GM18951 (cell line): ENCODE results near the gene UBA6.

Experiments
- POLR2A ChIP-seq: IDR thresholded peaks from 4 replicates; pipeline ENCODE4 v1.6.1; 2011; ENCODE audit warnings: mild to moderate bottlenecking; ENCODE audit not compliant: insufficient read length, insufficient read depth; ENCODE audit errors: extremely low read depth
- in situ Hi-C: fragments of 300-500 bp; cut with MboI; formaldehyde crosslinking; loops from one replicate; pipeline ENCODE4 v1.12.0; 2022; ENCODE audit warnings: low sequenced_read_pairs, mixed read lengths, inconsistent platforms; ENCODE audit not compliant: unreplicated experiment

The UBA6 gene

DNA sequence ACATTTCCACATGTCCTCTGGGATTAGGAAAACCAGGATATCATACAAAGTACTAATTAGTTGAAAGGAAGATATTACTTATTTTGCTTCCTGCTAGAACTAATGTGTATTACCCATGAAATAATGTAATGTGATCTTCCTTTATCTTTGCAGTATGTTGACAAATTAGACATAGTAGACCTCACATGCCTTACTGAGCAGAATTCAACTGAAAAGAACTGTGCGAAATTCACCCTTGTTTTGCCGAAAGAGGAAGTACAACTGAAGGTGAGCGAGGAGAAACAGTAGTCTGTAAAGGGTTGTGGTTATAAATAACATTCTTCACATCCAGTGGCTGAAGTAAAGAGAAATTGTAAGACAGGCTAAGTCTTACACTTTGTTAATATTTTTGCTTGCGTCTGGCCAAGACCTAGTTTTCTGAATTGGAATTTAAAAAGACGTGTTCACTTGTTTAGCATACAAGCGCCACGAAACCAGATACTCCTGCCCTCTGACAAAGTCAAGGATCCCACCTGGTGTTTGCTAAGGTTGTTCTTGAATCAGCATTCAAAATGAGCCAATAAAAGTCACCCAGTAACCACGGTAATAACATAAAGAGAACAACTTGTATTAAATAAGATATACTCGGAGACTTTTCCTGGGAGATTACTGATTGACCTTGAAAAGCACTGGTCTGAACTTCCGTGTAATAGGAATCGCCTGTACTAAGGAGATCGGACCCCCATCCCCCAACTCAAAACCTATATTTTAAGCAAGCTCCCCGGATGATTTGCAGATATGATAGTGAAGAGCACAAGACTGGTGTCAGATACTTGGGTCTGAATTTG lies 125.5 kb downstream of the UBA6 start:
- no peak for TF ChIP-seq POLR2A
- in situ Hi-C loops: no loop called here

DNA sequence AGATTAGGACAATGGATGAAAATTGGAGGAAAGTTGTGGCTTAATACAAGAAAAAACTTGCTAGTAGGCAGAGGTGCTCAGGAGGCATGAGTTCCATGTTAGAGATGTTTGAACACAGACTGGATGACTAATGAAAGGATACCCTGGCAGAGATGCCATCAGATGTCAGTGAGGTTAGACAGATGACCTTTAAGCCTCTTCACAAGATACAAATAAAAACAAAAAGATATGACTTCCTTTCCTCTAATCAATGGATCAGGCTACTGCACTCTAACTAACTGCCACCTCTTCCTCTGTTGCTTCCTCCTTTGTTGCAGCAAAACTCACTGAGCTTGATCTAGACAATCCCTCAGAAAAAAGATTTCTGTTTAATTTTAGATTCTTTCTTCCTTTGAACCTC lies 127.8 kb downstream of the UBA6 start:
- in situ Hi-C loops: loop anchor here (25.0 kb wide), 1 partner anchor 339 kb away; no protein-coding TSS in a partner anchor
- no peak for TF ChIP-seq POLR2A

DNA sequence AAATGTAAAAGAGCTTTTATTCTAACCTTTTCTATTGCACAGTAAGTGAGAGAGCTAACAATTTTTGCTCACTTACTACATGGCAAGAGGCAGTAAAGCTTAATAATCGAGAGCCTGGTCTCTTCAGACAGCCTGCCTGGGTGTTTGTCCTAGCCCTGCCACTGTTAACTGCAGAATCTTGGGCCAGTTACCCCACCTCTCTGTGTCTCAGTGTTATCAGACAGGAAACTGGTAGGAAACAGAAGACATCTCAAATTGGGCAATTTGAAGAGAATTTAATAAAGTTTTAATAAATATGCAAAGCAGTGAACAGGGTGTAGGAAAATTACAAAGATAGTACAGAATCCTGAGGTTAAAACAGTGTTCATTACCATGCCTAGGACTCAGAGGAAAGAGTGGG lies 129.0 kb downstream of the UBA6 start:
- in situ Hi-C loops: loop anchor here (25.0 kb wide), 1 partner anchor 340 kb away; no protein-coding TSS in a partner anchor
- no peak for TF ChIP-seq POLR2A

DNA sequence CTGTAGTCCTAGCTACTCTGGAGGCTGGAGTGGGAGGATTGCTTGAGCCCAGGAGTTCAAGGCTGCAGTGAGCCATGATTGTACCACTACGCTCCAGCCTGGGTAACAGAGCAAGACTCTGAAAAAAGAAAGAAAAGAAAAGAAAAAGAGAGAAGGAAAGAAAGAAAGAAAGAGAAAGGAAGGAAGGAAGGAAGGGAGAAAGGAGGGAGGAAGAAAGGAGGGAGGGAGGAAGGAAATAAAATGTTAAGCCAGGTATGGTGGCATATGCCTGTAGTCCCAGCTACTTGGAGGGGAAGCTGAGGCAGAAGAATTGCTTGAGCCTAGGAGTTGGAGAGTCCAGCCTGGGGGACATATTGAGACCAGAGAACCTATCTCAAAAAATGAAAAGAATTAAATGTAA lies 130.4 kb downstream of the UBA6 start:
- in situ Hi-C loops: loop anchor here (25.0 kb wide), 1 partner anchor 342 kb away; no protein-coding TSS in a partner anchor
- no peak for TF ChIP-seq POLR2A

DNA sequence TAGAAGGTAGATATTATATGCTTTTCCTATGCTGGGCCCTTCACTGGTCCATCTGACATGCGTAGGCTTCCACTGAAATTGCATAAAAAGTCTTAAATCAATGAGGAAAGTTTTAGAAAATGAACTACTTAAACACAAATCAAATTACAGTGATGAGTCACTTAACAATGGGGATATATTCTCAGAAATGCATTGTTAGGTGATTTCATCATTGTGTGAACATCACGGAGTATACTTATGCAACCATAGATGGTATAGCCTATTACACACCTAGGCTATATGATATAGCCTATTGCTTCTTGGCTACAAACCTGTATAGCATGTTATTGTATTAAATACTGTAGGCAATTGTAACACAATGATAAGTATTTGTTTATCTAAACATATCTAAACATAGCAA lies 132.1 kb downstream of the UBA6 start:
- in situ Hi-C loops: loop anchor here (25.0 kb wide), 1 partner anchor 343 kb away; no protein-coding TSS in a partner anchor
- TF ChIP-seq POLR2A: no peak

DNA sequence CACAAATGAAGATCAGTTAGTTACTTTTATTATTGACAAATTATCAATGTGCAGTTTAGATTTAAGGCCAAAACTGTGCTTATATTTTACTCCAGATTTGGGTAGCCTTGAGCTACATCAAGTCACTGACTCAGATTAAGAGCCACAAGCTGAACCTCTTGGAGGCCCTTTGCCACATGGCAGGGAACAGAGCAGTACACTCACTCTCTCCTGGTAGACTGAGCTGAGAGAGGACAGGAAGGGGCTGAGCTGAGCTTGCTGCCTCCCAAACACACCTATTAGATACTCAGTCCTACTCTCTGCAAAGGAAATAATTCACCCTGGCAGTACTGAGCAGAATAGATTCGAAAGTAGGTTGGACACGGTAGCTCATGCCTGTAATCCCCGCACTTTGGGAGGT lies 134.6 kb downstream of the UBA6 start:
- in situ Hi-C loops: loop anchor here (25.0 kb wide), 1 partner anchor 346 kb away; no protein-coding TSS in a partner anchor
- no peak for TF ChIP-seq POLR2A

DNA sequence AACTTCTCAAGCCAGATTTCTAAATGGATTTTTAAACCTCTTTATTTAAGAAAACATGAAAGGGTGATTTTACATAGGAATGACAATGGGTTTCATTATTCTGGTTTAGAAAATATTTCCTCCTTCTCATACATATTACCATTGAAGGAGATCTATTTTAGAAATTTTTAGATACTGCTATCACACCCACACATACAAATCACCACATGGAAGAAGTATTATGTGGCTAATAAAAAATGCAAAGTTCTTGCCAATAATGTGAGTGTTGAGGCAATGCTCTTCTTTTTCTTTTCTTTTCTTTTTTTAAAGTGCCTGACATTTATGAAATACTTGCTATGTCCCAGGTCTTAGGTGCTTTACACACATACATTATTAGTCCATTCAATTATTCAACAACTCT lies 135.7 kb downstream of the UBA6 start:
- in situ Hi-C loops: loop anchor here (25.0 kb wide), 1 partner anchor 347 kb away; no protein-coding TSS in a partner anchor
- TF ChIP-seq POLR2A: no peak
